Fibroblast of upper back skin (primary cell): Measurements from ENCODE around the gene TM4SF20.

Experiments
- DNase-seq: peaks from one replicate; pipeline ENCODE4 v3.0.0-alpha.2; 2013

Gene TM4SF20

GRCh38 chr2:227366769-227367426 is 12.2 kb downstream of the TM4SF20 start:
- peak; percentile 64 for DNase-seq

- no peak for DNase-seq
Observed at GRCh38 chr2:227365833-227366232, 13.3 kb downstream of the TM4SF20 start.

GRCh38 chr2:227364585-227365263 is 14.4 kb downstream of the TM4SF20 start:
- DNase-seq = peak; percentile 17

GRCh38 chr2:227363756-227364155 is 15.3 kb downstream of the TM4SF20 start:
- DNase-seq = no peak

GRCh38 chr2:227360351-227360750 is 18.8 kb downstream of the TM4SF20 start:
- DNase-seq = no peak

- DNase-seq = no peak
Observed at GRCh38 chr2:227351639-227352038, 27.5 kb downstream of the TM4SF20 start.

GRCh38 chr2:227349989-227350612 is 29.0 kb downstream of the TM4SF20 start:
- DNase-seq = no peak

GRCh38 chr2:227348324-227348723 is 30.8 kb downstream of the TM4SF20 start:
- DNase-seq = no peak

GRCh38 chr2:227347117-227347516 is 32.0 kb downstream of the TM4SF20 start:
- DNase-seq = no peak

GRCh38 chr2:227344231-227344630 is 34.9 kb downstream of the TM4SF20 start:
- no peak for DNase-seq

- DNase-seq = no peak
Observed at GRCh38 chr2:227341553-227341952, 37.6 kb downstream of the TM4SF20 start.

GRCh38 chr2:227340106-227340505 is 39.0 kb downstream of the TM4SF20 start:
- no peak for DNase-seq

- DNase-seq = no peak
Observed at GRCh38 chr2:227339098-227339599, 40.0 kb downstream of the TM4SF20 start.

- DNase-seq = no peak
Observed at GRCh38 chr2:227337442-227337841, 41.7 kb downstream of the TM4SF20 start.

- no peak for DNase-seq
Observed at GRCh38 chr2:227335713-227336112, 43.4 kb downstream of the TM4SF20 start.

GRCh38 chr2:227326783-227327182 is 52.3 kb downstream of the TM4SF20 start:
- DNase-seq = no peak

- peak; percentile 23 for DNase-seq
Observed at GRCh38 chr2:227325839-227326195, 53.3 kb downstream of the TM4SF20 start.

- peak; percentile 92 for DNase-seq
Observed at GRCh38 chr2:227324995-227325838, 53.9 kb downstream of the TM4SF20 start, which contains the start of gene MFF. Gene MFF (plus strand): TSS chr2:227325251. CDS start chr2:227330666, 5,415 bp downstream.

- peak; percentile 25 for DNase-seq
Observed at GRCh38 chr2:227324642-227324994, 54.5 kb downstream of the TM4SF20 start.

- no peak for DNase-seq
Observed at GRCh38 chr2:227323818-227324217, 55.3 kb downstream of the TM4SF20 start.

GRCh38 chr2:227322530-227323205 is 56.4 kb downstream of the TM4SF20 start:
- no peak for DNase-seq

- no peak for DNase-seq
Observed at GRCh38 chr2:227320305-227321094, 58.6 kb downstream of the TM4SF20 start.
